ENCODE results near the gene KPNA4.

DNA sequence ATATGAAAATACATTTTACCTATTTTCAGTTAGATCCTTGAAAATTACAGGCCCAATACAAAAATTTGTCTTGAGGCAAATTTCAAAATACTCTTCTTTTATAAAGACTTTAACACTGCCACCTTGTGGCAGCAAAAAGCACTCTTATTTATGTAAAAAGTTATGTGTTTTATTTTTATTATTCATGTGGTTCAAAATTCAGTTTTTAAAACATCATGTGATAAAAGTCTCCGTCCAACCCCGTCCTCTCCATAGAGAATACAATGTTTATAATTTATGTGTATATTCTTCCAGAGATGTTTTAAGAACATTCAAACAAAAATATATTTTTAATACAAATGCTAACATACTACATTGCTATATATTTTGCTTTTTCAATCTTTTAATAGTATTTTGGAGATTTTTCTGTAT is 78.9 kb downstream of the KPNA4 start:
- TF ChIP-seq EZH2phosphoT487 (IDR thresholded peaks at IDR 0.05; ENCODE audit: insufficient read depth, low read depth) (no peak), EZH2 (IDR thresholded peaks at IDR 0.05; ENCODE audit: insufficient read depth, poor library complexity, severe bottlenecking) (no peak)

Data from GM23248 (cell line).